Activated naive CD4-positive, alpha-beta T cell treated with anti-CD3 and anti-CD28 coated beads, Interleukin-2, amount 50 U/mL, for 16 hours (primary cell): ENCODE measurements around the gene WDR62.
A peak's percentile ranks its signal among the peaks of the same experiment; 100 is the strongest.
"Not testable (repeated sequence)": the region's sequence is repeated elsewhere in the genome, so short reads cannot be mapped to it uniquely, and the experiment has no call there.

Experiments used
- DNase-seq: peaks from one replicate; pipeline ENCODE4 v3.0.0-alpha.2; 2020

WDR62 gene

GRCh38 chr19:36040495-36040894 is 14.2 kb upstream of the WDR62 start:
- DNase-seq, result no peak

GRCh38 chr19:36041092-36041491 is 13.6 kb upstream of the WDR62 start:
- not testable (repeated sequence) for DNase-seq

DNA sequence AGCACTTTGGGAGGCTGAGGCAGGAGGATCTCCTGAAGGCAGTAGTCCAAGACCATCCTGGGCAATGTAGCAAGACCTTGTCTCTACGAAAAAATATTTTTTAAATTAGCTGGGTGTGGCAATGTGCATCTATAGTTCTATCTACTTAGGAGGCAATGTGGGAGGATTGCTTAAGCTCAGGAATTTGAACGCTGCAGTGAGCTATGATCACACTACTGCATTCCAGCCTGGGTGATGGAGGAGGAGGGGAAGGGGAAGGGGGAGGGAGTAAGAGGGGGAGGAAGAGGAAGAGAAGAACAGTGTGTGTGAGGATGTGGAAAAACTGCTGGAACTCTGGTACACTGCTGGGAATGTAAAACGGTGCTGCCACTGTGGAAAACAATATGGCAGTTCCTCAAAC is 12.9 kb upstream of the WDR62 start:
- DNase-seq, result no peak

DNA sequence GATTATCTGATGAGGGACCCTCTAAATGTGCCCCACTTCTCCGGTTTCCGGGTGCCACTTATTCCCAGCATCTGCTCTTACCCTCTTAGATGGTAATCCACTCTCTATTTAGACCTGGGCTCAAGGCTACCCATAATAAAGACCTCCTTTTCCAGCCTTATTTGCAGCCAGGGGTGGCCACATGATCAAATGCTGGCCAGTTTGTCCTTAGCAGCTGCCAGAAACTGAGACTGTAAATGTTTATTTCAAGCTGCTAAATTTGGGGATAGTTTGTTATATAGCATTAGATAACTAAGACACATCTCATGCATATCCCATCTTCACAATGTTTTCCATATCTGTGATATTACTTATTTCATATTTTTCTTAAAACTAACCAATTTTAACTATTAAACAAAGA is 10.7 kb upstream of the WDR62 start:
- no peak for DNase-seq

- DNase-seq, result no peak
Observed at GRCh38 chr19:36046443-36047050, 8.2 kb upstream of the WDR62 start.

GRCh38 chr19:36047835-36048234 is 6.9 kb upstream of the WDR62 start:
- no peak for DNase-seq

DNA sequence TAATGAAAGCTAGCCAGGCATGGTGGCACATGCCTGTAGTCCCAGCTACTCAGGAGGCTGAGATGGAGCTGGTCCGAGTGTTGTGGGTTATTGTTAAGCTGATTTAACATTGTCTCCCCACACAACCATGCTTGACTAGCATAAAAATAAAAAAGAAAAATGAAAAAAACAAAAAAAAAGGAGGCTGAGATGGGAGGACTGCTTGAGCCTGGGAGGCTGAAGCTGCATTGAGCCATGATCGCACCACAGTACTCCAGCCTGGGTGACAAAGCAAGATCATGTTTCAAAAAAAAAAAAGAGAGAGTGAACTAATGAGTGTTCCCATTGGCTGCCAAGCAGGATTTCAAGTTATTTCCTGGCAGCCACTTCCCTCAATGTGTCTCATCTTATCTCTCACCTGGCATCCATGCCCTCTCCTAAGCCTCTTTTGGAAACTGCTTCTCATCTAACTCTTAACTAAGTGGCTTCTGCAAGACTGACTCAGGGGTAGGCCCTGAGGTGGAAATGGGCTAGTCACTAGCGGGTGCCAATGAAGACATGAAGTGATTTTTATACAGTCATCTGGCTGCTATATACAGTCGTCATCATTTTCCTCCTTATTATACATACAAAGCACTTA is 5.5 kb upstream of the WDR62 start:
- no peak for DNase-seq

DNA sequence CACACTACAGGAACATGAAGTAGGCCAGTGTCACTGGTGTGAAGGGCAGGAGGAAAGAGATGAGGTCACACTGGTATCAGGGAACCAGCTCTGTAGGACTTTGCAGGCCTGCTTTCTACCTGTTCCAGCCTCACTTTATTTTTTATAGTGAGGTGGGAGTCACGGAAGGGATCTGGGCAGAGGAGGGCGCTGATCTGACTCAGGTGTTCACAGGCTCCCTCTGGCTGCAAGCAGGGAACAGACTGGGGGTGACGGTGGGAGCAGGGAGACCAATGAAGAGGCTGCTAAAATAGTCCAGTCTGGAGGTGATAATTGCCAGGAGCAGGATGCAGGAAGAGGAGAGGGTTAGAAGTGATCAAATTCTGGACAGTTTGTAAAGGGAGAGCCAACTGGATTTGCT is 3.5 kb upstream of the WDR62 start:
- no peak for DNase-seq

DNA sequence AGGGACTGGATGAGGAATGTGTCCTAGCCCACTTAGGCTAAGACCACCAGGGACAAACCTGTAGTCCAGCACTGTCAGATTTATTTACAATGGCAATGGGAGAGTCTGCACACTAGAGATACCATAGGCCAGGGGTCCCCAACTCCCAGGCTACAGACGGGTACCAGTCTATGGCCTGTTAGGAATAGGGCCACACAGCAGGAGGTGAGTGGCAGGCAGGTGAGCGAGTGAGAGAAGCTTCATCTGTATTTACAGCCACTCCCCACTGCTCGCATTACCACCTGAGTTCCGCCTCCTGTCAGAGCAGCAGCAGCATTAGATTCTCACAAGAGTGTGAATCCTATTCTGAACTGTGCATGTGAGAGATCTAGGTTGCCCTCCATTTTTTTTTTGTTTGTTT is 3.1 kb upstream of the WDR62 start:
- no peak for DNase-seq

DNA sequence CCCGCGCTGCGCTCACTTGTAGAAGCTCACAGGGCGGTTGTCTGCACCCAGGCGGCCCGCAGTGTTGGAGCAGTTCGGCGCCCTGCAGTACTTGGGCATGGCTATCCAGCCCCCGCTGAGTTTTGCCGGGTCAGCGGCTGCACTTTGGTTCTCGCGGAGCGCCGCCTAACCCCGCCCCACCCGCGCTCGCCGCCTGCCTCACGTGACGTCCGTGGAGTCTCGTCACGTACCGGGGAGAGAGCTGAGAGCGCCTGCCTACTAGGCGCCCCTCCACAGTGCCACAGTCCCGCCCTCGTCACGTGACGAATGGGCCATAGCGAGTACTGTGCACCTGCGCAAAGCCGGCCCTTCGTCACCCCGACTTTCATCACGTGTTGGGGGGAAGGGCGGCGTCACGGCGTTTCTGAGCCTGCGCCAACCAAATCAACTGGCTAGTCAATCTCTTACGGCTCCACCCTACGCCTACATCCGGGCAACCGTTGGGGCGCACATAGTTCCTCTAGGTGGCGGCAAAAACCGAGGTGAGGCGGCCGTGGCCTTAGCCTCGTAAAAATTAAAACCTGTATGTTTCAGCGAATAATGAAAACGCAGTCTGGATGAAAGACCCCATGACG is 471 bp upstream of the WDR62 start, which contains the start of gene THAP8:
Gene THAP8, minus strand, starts transcription at position 167 of the 614 bp plus-strand sequence. Its CDS starts 68 bp downstream, at position 99.
- peak; percentile 100 for DNase-seq

- no peak for DNase-seq
Observed at GRCh38 chr19:36058481-36059179, 3.9 kb downstream of the WDR62 start.

DNA sequence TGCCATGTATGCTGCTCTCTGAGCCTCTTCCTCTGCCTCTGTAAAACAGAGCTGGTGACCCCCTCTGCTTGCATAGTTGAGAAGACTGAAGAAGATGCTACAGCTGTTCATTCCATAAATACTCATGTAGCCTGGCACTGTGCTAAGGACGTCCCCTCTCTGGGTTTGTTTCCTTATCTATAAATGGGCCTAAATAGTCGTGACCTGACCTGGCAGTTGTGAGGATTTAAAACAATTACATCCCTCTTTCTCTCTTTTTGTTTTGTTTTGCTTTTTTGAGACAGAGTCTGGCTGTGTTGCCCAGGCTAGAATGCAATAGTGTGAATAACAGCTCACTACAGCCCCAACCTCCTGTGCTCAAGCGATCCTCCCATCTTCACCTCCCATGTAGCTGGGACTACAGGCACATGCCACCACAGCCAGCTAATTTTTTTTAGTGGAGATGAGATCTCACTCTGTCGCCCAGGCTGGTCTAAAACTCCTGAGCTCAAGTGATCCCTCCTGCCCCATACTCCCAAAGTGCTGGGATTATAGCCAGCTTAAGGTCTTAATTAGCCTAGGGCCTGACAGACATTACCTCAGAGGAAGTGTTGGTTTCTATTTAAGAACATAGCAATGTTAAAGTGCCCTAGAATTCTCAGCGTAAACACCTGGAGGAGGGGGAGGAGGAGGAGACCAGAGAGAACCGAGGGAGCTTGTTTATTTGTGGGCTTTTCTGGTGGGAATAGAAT is 4.6 kb downstream of the WDR62 start:
- DNase-seq, result no peak

GRCh38 chr19:36060430-36060829 is 5.7 kb downstream of the WDR62 start:
- peak; percentile 24 for DNase-seq

DNA sequence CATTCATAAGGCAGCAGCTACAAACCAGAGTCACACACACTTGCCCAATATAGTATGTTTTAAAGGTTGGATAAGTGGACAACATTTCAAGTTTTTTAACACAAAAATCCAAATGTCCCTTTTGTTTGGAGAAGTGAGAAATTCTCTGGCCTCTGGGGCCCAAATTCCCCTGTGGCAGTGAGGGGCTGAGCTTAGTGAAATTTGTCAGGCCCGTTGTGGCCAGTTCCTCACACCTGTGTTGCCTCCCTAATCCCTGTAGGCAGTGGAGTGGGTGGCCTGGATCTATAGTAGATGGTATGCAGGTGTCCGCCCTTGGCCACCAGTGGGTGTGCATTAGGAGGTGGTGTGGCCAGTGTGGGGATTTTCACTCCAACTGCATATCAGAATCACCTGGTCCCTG is 6.7 kb downstream of the WDR62 start:
- DNase-seq, result no peak

DNA sequence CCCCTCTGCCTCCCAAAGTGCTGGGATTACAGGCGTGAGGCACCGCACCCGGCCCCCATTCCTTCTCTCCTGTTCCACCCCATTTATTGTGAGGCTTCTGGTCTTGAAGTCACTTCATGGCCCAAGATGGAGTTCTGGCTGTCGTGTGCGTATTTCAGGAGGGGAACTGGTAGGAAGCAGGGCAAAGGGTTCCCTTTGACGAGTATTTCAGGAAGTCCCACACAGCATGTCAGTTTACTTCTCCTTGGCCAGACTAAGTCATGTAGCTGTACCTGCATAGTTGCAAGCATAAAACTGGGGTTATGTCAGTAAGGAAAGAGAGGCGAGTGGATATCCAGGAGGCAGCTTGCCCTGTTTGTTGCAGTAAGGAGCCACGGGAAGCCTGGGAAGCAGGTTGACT is 10.1 kb downstream of the WDR62 start:
- no peak for DNase-seq

DNA sequence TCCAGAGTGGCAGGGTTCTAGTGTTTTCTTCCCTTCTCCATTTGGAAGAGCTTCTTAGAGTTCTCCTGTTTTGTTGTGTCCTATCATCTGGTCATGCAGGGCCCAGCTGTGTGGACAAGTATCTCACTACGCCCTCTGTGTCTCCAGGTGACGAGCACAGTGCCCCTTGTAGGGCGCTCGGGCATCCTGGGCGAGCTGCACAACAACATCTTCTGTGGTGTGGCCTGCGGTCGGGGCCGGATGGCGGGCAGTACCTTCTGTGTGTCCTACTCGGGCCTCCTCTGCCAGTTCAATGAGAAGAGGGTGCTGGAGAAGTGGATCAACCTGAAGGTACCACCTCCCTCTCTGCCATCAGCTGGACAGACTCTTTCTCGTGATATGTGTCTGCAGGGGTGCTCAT is 13.0 kb downstream of the WDR62 start:
- DNase-seq, result no peak

DNA sequence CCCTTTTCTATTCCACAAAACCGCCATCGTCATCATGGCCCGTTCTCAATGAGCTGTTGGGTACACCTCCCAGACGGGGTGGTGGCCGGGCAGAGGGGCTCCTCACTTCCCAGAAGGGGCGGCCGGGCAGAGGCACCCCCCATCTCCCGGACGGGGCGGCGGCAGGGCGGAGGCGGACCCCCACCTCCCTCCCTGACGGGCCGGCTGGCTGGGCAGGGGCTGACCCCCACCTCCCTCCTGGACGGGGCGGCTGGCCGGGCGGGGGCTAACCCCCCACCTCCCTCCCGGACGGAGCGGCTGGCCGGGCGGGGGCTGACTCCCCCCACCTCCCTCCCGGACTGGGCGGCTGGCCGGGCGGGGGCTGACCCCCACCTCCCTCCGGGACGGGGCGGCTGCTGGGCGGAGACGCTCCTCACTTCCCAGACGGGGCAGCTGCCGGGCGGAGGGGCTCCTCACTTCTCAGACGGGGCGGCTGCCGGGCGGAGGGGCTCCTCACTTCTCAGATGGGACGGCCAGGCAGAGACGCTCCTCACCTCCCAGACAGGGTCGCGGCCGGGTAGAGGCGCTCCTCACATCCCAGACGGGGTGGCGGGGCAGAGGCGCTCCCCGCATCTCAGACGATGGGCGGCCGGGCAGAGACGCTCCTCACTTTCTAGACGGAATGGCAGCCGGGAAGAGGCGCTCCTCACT is 14.3 kb downstream of the WDR62 start:
- DNase-seq, result not testable (repeated sequence)

- DNase-seq, result no peak
Observed at GRCh38 chr19:36072081-36072480, 17.4 kb downstream of the WDR62 start.

- DNase-seq, result no peak
Observed at GRCh38 chr19:36073121-36073876, 18.6 kb downstream of the WDR62 start.

DNA sequence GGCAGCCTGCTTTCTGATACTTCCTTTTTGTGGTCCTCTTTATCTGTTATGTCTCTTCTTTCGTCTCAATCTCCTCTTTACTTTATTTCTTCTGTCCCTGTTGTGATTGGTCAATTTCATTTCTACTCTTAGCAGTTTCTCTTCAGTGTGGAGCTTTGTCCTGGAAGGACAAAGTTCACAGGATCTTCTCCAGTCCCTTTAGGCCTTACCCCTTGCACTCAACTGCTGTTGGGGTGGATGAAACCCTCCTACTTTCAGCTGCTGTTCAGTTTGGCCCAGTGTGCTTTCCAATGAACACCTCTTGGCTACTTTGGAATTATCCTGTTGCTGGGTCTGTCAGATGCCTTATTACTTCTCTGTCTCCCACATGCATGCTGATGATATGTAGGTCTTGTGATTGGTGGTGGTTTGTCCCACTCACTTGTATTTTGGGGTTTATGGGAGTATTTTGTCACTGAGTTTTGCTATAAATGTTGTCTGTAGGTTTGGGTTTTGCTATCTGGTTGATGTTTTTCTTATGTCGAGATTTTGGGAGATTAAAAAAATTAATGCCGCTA is 24.8 kb downstream of the WDR62 start:
- no peak for DNase-seq

GRCh38 chr19:36081385-36081784 is 26.7 kb downstream of the WDR62 start:
- no peak for DNase-seq
